A549 (cell line): ENCODE results near the gene POLR3G.

Experiments used
- CTCF ChIP-seq: fragments of >200 bp; sonication (Bioruptor Twin); formaldehyde crosslinking; IDR thresholded peaks from 3 replicates; pipeline ENCODE4 v1.5.1; 2016
- EP300 ChIP-seq, 2 experiments: fragments of >200 bp; sonication (Bioruptor Twin); formaldehyde crosslinking; IDR thresholded peaks; 2 replicates in 1 of 2; 3 replicates in 1 of 2; pipeline ENCODE4 v1.6.1; 2016 to 2017
- FOSB ChIP-seq: fragments of 250-450 bp; sonication (Bioruptor Pico); IDR thresholded peaks from 2 replicates; pipeline ENCODE4 v1.5.0; 2020; ENCODE audit warnings: mild to moderate bottlenecking, moderate library complexity
- HOXA7 ChIP-seq: fragments of 250-450 bp; sonication (Bioruptor Pico); IDR thresholded peaks from 2 replicates; pipeline ENCODE4 v1.5.0; 2020; ENCODE audit warnings: mild to moderate bottlenecking, moderate library complexity
- JUNB ChIP-seq: fragments of >200 bp; sonication (Bioruptor Twin); formaldehyde crosslinking; IDR thresholded peaks from 2 replicates; pipeline ENCODE4 v1.6.1; 2016
- POLR2A ChIP-seq: IDR thresholded peaks from 2 replicates; pipeline ENCODE4 v1.6.1; 2012; ENCODE audit warnings: mild to moderate bottlenecking, low read length
- RFX5 ChIP-seq: fragments of 450-650 bp; IDR thresholded peaks from 2 replicates; pipeline ENCODE4 v1.7.1; 2014; ENCODE audit warnings: antibody characterized with exemption, mild to moderate bottlenecking, moderate library complexity

GRCh38 chr5:90475436-90475980 lies 844 bp downstream of the POLR3G start:
- TF ChIP-seq POLR2A (no peak), CTCF (no peak), HOXA7 (CRISPR knock-in tag) (no peak), RFX5 (no peak), EP300 (IDR thresholded peaks at IDR 0.05) (no peak), FOSB (CRISPR knock-in tag) (no peak), JUNB (no peak)
